RPMI7951 (cell line): ENCODE data around the gene INO80C. TPM values are rescaled to one million over a fixed set of nuclear protein-coding genes. Genes with fewer than 3 reads are reported as not detected.

Experiments
- DNase-seq: peaks from one replicate; pipeline ENCODE4 v3.0.0-alpha.2; 2012; ENCODE audit warnings: low read depth
- total RNA-seq: library from RNA; depleted of rRNA; stranded (reverse); fragments of >200 nt; shearing (Covaris generic); gene quantifications from 2 replicates; pipeline ENCODE4 v1.2.3, GENCODE V29; 2014; rRNA removed

INO80C gene
- total RNA-seq, 1 experiment from 2014 or later, result 1.7 TPM

- no peak for DNase-seq
Measured at GRCh38 chr18:35430721-35431373, 66.9 kb downstream of the INO80C start.

- DNase-seq, result no peak
Measured at GRCh38 chr18:35426786-35427185, 71.0 kb downstream of the INO80C start.

GRCh38 chr18:35424356-35424755, 73.4 kb downstream of the INO80C start:
- no peak for DNase-seq

- DNase-seq, result no peak
Measured at GRCh38 chr18:35422237-35422636, 75.5 kb downstream of the INO80C start.

GRCh38 chr18:35418610-35419009, 79.2 kb downstream of the INO80C start:
- DNase-seq, result no peak

Other genes starting within 250 kb of the INO80C start
- gene ZSCAN30, start 207.7 kb downstream of the INO80C start, total RNA-seq, result 6.6 and 10.6 TPM in 2 replicates
- gene ZNF24, start 153.5 kb downstream of the INO80C start, total RNA-seq, result 28.1 and 29.9 TPM in 2 replicates
- gene ZNF396, start 120.6 kb downstream of the INO80C start, total RNA-seq, result 1.1 and 2.2 TPM in 2 replicates
- gene GALNT1, start 83.8 kb upstream of the INO80C start, total RNA-seq, result 28.3 and 37.1 TPM in 2 replicates